ENCODE results near the gene PXK.
A peak's percentile ranks its signal among the peaks of the same experiment; 100 is the strongest.

The PXK gene

GRCh38 chr3:58331593-58332152 is 1.0 kb upstream of the PXK start:
- TF ChIP-seq, protein P1, sequence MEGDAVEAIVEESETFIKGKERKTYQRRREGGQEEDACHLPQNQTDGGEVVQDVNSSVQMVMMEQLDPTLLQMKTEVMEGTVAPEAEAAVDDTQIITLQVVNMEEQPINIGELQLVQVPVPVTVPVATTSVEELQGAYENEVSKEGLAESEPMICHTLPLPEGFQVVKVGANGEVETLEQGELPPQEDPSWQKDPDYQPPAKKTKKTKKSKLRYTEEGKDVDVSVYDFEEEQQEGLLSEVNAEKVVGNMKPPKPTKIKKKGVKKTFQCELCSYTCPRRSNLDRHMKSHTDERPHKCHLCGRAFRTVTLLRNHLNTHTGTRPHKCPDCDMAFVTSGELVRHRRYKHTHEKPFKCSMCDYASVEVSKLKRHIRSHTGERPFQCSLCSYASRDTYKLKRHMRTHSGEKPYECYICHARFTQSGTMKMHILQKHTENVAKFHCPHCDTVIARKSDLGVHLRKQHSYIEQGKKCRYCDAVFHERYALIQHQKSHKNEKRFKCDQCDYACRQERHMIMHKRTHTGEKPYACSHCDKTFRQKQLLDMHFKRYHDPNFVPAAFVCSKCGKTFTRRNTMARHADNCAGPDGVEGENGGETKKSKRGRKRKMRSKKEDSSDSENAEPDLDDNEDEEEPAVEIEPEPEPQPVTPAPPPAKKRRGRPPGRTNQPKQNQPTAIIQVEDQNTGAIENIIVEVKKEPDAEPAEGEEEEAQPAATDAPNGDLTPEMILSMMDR (IDR thresholded peaks at IDR 0.05; ENCODE audit: control insufficient read depth, extremely low read depth, insufficient read depth): no peak
- H3K4me3 ChIP-seq (ENCODE audit: low read depth, low read length): no peak overlapping the region
- DNase-seq (ENCODE audit: low read depth): no peak

DNA sequence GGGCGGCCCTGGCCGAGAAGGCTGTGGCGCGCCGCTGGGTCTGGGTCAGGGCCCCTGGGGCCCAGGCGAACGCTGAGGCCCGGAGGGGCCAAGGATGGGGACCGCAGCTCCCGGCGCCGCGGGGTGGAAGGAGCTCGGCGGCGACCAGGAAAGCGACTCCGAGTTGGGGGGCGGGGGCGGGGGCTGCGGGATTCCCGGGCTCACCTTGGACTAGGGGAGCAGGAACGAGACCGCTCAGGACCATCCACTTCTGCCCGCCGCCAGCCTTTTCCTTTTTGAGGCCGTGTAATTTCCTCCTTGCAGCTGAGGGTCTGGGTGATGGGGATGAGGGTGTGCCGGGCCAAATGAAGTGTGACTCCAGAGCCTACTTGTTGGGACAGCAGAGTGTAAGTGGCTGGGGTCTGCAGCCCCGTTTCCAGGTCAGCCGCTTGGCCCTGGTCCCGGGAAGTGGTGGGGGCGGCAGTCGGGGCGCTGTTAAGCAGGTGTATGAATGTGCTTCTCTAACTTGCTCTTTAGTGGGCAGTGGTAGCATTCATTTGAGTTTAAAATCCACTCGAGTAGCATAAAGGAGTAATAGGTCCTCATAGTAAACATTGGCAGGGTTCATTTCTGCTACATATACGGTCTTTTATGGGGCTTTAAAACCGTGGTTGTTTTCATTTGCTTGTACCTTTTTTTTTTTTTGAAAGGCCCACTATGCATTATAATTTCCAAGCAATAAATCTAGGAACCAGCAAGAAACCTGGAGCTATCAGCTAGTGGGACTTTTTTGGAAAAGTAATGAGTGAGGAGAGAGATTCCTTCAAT is 717 bp downstream of the PXK start:
- peak overlapping the region; percentile 59 for H3K4me3 ChIP-seq (ENCODE audit: low read depth, low read length)
- TF ChIP-seq, protein P1 (IDR thresholded peaks at IDR 0.05; ENCODE audit: control insufficient read depth, extremely low read depth, insufficient read depth): peak; percentile 44
- DNase-seq (ENCODE audit: low read depth): peak; percentile 50

GRCh38 chr3:58334013-58334321 is 1.3 kb downstream of the PXK start:
- DNase-seq (ENCODE audit: low read depth): no peak
- peak overlapping the region; percentile 59 for H3K4me3 ChIP-seq (ENCODE audit: low read depth, low read length)
- TF ChIP-seq, protein P1 (IDR thresholded peaks at IDR 0.05; ENCODE audit: control insufficient read depth, extremely low read depth, insufficient read depth): no peak

GRCh38 chr3:58334506-58334884 is 1.8 kb downstream of the PXK start:
- no peak overlapping the region for H3K4me3 ChIP-seq (ENCODE audit: low read depth, low read length)
- DNase-seq (ENCODE audit: low read depth): no peak
- TF ChIP-seq, protein P1 (IDR thresholded peaks at IDR 0.05; ENCODE audit: control insufficient read depth, extremely low read depth, insufficient read depth): no peak

DNA sequence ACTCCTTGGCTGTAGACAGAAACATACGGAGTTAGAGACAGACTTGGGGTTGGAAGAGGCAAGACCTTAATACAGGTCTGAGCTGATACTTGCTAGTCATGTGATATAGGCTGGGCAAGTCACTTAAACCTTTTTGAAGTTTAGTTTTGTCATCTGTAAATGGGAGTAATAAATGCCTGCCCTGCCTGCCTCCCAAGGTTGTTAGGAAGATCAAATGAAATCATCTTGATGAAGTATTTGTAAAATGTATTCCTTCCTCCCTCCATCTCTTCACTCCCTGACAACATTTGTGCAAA is 2.9 kb downstream of the PXK start:
- no peak for DNase-seq (ENCODE audit: low read depth)
- H3K4me3 ChIP-seq (ENCODE audit: low read depth, low read length): no peak overlapping the region
- TF ChIP-seq, protein P1 (IDR thresholded peaks at IDR 0.05; ENCODE audit: control insufficient read depth, extremely low read depth, insufficient read depth): no peak

DNA sequence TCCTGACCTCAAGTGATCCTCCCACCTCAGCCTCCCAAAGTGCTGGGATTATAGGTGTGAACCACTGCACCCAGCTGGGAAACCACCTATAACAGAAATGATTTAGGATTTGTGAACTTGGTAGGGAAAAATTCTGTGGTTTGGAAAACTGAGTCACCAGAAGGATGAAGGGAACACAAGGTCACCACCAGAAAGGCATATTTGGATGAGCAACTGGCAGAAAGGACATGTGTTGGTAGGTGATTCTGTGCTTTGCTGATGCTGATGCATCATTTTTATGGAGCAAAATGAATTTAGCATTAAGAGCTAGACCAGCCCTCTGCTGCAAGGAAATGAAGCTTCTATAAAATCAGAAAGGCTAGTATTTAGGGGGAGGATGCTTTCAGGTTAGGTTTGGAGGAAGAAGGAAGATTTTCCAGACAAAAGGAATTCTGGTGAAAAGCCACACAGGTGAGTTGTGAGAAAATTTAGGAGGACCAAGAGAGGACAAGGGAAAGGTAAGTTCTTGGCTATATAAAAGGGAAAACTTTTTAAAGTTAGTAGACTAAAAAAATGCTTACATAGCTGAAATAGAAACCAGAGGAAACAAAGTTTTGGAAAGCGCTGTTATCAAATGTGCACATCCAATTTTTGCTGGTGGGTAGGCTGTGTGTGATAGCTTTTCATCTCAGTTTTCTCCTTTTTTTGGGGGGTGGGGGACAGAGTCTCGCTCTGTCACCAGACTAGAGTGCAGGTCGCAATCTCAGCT is 3.6 kb downstream of the PXK start:
- no peak for DNase-seq (ENCODE audit: low read depth)
- TF ChIP-seq, protein P1 (IDR thresholded peaks at IDR 0.05; ENCODE audit: control insufficient read depth, extremely low read depth, insufficient read depth): no peak
- H3K4me3 ChIP-seq (ENCODE audit: low read depth, low read length): no peak overlapping the region

Measured in LNCaP clone FGC (cell line).